CD4-positive, alpha-beta T cell treated with Interleukin-4 for 4 hours (primary cell): ENCODE results near the gene ALDH16A1.
A peak's percentile ranks its signal among the peaks of the same experiment; 100 is the strongest.

Experiments
- DNase-seq: peaks from one replicate; pipeline ENCODE4 v3.0.0-alpha.2; 2020

The ALDH16A1 gene

GRCh38 chr19:49453013-49453756 is at the start of gene ALDH16A1:
Gene ALDH16A1, plus strand, starts transcription at chr19:49453225. Its CDS starts 107 bp downstream, at chr19:49453332.
- DNase-seq, result peak; percentile 98

- DNase-seq, result no peak
These were observed 49.4 kb upstream of the ALDH16A1 start for GRCh38 chr19:49403404-49404187.

DNA sequence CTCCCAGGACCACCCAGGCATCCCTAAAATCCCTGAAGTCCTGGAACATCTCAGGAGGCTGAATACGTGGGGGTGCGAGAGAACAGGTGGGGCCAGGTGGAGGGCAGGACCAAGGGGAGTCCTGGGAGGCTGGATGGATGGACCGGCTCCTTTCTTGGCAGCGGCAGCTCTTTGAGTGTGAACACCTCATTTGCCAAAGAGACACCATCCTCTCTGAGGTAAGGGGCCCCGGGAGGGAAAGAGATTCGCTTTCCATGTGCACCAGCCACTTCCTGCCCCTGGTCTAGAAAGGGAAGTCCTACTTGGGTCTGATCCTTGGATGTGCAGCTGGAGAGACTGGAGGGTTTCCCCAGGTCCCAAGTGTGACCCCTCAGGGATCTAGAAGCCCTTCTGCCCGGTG is 45.9 kb upstream of the ALDH16A1 start:
- no peak for DNase-seq

DNA sequence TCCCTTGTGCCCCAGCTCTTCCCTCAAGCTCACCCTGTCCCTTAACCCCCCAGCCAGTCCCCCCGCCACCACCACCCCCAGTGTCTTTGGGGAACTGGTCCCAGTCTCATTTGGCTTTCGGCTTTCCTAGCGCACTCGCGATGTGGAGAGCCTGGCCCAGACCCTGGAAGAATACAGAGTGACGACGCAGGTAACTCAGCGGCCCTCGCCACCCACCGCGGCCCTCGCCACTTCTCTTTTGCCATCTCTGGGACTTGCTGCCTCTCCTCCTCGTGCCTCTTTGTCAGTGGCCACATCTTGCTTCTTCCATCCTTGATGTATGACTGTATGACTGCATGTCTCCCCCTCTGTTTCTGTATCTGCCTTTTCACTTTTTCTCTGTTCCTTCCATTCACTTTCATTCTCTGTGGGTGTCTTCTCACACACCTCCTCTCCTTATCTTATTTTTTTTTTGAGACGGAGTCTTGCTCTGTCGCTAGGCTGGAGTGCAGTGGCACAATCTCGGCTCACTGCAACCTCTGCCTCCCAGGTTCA is 45.5 kb upstream of the ALDH16A1 start:
- DNase-seq, result no peak

- no peak for DNase-seq
These were observed 44.1 kb upstream of the ALDH16A1 start for GRCh38 chr19:49408816-49409440.

DNA sequence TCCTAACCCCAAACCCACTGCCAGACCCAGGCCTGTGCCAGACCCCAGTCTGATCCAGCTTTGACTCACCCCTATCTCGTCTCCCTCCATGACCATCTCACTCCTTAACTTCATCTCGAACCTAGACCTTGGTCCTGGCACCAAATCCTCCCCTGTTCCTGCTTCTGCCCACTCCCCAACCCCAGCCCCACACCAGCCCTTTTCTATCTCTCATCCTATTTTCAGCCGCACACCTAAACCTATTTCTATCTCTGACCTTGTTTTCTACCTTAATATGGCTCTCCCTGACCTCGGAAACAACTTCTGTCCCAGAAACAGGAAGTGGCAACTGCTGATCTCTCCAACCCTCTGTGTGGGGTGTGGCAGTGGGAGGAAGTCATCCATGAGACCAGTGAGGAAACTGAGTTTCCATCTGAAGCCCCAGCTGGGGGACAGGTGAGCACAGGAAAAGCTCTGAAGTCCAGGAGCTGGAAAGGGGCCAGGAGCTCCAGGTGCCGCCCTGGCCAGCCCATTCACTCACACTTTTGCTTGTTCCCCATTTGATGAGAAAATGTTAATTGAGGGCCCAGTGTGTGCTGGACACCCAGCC is 43.5 kb upstream of the ALDH16A1 start:
- DNase-seq, result peak; percentile 40

GRCh38 chr19:49411681-49412326 is 41.2 kb upstream of the ALDH16A1 start:
- no peak for DNase-seq

DNA sequence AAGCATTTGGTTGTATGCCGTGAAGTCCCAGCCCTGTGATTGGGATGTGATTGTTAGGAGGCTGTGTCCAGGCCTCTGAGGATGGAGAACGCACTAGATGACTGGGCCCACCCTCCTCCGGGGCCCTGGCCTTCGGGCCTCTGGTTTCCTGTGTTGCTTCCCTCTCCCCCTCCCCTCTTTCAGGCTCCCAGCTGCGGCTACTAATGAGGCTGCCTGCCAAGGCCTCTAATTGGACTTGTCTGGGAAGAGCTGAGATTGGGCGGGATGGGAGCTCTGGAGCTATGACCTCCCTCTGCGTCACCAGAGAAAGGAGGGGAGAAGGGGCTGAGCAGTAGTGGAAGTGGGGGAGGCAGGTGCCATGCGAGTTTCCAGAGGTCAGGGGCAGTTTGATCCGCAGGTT is 39.7 kb upstream of the ALDH16A1 start:
- DNase-seq, result no peak

- no peak for DNase-seq
These were observed 38.8 kb upstream of the ALDH16A1 start for GRCh38 chr19:49414256-49414655.

DNA sequence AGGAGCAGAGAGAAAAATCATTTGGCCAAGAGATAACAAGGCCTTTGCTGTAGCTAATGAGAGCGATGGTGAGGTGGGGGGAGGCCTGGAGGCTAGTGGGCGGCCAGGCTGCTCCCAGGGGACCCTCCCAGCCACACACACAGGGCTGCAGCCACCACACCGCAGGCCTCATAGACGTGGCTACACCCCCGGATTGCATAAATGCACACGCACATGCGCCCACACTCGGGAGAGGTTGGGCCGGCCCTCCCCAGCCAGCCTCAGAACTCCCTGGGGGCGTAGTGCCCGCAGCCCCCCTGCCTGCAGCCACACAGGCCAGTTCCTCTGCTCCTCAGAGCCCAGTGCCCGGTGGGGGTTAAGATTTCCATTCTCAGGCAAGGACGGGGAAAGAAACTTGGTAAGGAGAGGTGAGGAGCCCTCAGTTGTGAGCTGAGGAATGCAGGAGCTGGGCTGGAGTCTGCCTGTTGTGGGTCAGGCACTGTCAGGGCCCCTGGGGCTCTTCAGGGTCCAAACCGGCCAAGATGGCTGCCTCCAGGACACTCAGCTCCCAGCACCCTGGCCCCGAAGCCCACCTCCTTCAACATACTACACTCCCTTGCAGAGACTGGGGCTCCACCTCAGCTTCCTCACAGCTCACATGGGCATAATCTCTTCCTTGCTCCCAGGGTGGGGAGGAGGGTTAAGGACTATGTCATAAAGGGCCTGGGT is 37.8 kb upstream of the ALDH16A1 start:
- DNase-seq, result no peak

- no peak for DNase-seq
These were observed 37.2 kb upstream of the ALDH16A1 start for GRCh38 chr19:49415810-49416200.

DNA sequence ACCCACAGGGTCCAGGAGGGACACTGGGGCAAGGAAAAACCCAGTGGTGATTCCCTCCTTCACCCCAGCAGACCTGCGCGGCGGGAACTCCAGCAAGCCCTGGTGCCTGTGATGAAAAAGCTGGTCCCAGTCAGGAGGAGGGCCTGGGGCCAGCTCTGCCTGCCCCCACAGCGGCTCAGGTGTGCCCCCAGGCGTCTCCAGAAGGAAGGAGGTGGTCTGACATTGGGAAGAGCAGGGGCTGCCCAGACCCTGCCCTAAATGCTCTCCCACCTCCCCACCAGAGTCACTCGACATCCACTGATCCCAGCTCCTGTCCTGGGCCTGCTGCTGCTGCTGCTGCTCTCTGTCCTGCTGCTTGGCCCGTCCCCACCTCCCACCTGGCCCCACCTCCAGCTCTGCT is 35.9 kb upstream of the ALDH16A1 start:
- DNase-seq, result no peak

DNA sequence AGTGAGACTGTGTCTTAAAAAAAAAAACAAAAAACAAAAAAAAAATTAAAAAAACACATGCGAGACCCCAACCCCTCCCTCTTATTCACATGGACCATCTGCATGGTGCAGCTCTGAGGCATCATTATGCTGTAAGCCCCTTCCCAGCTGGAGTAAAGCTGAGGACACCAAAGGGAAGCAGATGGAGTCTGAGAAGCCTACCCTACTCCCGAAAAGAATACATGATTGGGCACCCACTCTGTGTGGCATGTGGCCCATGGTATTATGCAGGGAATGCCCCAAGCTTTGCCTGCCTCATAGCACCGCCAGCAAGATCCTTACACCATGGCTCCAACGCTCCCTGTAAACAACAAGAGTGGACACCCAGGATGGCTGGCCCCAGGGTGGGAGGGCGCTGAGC is 34.5 kb upstream of the ALDH16A1 start:
- DNase-seq, result no peak

DNA sequence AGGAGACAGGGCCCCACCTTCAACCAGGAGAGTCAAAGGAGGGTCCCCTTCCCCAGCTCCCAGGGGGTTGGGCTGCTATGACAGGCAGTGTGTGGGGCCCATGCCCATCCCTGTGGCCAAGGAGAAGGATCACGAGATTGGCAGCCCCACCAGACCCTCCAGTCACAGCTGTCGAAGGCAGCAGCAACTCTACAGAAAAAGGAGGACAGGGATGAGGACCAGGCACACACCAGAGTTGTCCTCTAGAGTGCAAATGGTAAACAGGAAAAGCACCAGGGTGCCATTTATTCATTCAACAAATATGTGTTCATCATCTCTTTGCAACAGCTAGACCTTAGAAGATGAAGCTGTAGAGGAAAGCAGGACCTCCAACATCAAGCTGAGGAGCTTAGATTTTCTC is 33.9 kb upstream of the ALDH16A1 start:
- DNase-seq, result no peak

DNA sequence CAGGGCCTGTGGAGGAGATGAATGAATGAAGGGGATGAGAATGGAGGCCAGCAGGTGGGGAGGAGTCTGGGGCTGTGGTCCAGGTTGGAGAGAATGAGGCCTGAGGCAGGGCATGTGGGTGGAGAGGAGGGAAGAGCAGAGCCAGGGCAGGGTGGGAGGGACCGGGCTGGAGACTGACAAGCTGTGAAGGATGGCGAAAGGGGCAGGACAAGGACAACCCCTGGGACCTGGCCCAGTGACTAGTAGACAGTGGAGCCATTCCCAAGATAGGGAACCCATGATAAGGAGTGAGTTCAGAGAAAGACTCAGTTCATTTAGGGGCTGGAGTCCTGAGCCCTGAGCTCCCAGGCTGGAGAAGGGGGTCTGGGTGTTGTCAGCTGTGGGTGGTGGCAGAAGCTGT is 32.8 kb upstream of the ALDH16A1 start:
- no peak for DNase-seq

DNA sequence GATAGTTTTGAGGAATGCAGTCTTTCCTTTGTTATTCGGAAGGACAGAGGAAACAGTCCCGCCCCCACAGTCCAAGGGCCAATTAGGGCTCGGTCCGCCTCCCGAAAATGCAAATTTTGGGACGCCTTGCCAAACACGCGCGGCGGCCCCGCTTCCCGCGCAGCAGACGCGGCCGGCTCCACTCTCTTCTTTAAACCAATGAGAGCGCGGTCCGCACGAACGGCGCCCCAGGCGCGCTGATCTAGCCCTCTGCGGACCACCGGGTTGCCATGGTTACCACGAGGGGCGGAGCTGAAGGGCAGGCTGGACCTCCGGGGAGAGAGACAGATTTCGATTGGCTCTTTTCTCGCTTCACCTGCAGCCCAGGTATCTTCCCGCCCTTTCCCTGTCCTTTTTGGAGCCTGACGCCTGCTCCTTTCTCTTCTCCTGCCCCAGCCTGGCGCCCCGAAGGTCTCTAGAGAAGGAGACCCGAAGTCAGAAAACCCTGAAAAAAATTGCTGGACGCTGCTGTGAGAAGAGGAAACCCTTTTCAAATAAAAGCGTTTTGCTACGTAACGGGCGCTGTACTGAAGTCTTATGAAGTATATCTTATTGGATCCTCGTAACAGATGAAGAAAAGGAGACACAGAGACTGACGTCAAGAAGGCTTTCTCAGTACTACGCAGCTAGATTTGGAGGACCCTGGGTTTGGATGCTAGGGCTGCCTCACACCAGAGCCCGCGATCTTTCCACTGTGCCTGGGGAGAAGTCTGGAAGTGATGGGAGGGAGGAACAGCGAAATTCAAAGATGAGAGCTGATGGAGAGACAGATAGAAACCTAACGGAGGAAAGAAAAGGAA is 31.8 kb upstream of the ALDH16A1 start:
- no peak for DNase-seq

GRCh38 chr19:49421878-49422202 is 31.2 kb upstream of the ALDH16A1 start:
- DNase-seq, result no peak

DNA sequence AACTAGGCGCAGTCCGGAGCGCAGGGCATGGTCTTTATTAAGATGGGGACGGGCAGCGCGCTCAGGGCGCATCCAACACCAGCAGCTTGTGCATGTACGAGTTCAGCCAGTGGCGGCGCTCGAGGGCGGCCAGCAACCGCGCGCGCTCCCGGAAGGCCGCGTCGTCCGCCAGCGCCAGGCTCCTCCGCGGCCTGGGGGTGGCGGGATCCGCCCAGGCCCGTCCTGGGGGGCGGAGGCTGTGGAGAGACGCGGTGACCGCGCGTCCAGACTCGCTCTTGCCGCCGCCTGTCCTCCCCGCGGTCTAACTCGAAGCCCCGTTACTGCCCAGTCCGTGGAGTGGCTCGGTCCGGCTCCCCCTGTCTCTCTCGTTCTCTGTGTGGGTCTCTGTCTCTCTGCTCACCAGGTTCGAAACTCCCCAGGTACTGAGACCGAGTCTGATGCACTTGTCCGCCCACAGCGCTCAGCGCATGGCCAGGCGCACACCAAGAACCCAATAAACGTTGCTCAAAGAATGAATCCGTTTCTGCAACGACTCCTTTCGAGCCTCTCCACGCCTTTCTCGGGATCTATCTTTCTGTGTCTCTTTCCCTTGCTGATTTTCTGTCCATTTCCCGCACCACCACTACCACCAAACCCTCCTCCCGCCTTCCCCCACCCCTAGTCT is 30.5 kb upstream of the ALDH16A1 start:
- DNase-seq, result no peak

- DNase-seq, result no peak
These were observed 29.7 kb upstream of the ALDH16A1 start, which contains the start of gene PTH2 for GRCh38 chr19:49423071-49423984. Gene PTH2, minus strand, starts transcription at chr19:49423441. Its CDS starts 102 bp downstream, at chr19:49423339.

- DNase-seq, result peak; percentile 25
These were observed 29.1 kb upstream of the ALDH16A1 start for GRCh38 chr19:49423985-49424303.
